Measurements from ENCODE around the gene CDC42EP2. TPM values are rescaled to one million over a fixed set of nuclear protein-coding genes. Genes with fewer than 3 reads are reported as not detected.
A peak's percentile ranks its signal among the peaks of the same experiment; 100 is the strongest.

The CDC42EP2 gene
- polyA plus RNA-seq, 2 of the 4 experiments (the other 2 are of a cell fraction), result 3.0 to 8.5 TPM

DNA sequence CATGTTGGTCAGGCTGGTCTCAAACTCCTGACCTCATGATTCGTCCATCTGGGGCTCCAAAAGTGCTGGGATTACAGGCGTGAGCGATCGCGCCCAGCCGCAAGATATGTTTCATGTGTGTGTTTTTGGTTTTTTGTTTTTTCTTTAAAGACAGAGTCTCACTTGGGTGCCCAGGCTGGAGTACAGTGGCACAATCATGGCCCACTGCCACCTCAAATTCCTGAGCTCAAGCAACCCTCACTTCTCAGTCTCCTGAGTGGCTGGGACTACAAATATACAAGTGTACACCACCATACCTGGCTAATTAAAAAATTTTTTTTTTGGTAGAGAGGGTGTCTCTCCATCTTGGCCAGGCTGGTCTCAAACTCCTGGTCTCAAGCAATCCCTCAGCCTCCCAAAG is 48.3 kb downstream of the CDC42EP2 start:
- ATAC-seq, result no peak
- TF ChIP-seq HOXA7 (CRISPR knock-in tag; IDR thresholded peaks at IDR 0.05) (no peak), EHF (CRISPR knock-in tag; IDR thresholded peaks at IDR 0.05) (no peak), HOXB5 (CRISPR knock-in tag; IDR thresholded peaks at IDR 0.05) (no peak), GATA3 (IDR thresholded peaks at IDR 0.05; ENCODE audit: borderline replicate concordance) (no peak), ZSCAN20 (CRISPR knock-in tag; IDR thresholded peaks at IDR 0.05) (no peak), MYC (IDR thresholded peaks at IDR 0.05; ENCODE audit: borderline replicate concordance, low read length) (no peak)
- Histone ChIP-seq H3K4me1 (peaks cover 7% of the 10 kb centered on the region), H3K4me3 (no peak overlapping the region), H3K9me3 (no peaks in the 10 kb centered on the region), H3K27ac (no peak overlapping the region), H3K4me2 (no peak overlapping the region)
- DNase-seq (ENCODE audit: low read depth in 1 of 2, low spot score in 1 of 2), result no peak
- ChIA-PET CTCF (interaction anchor here (0.6 to 7.5 kb wide), 5 partner anchors 10 to 494 kb away, joined by 3 to 35 read pairs (median 4); partner anchors contain the start of gene TIGD3), POLR2A (no interaction called here)
- 79% methylated on average over 6 of the region's 6 CpGs for WGBS (ENCODE audit: missing lambda C conversion rate)
- no peak for FAIRE-seq

DNA sequence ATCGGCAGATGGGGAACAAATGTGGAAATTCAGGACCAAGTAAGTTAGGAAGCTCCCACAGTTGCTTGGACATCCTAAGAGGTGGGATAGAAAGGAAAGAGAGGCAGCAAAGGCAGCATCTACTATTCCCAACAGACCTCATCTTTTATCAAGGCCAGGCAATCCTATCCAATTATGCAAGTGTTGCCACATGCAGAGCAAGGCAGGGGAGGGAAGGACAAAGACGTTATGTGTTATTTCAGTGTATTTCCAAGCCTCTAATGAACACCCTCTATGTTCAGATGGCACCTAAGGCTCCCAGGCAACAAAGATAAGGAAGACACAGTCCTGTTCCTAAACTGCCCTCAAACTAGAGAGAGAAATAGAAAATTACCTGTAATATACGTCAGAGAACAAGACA is 49.1 kb downstream of the CDC42EP2 start:
- no peak overlapping the region for H3K4me3 ChIP-seq
- ATAC-seq, result no peak
- POLR2A ChIA-PET, result no interaction called here
- H3K9me3 ChIP-seq, result no peaks in the 10 kb centered on the region
- DNase-seq (ENCODE audit: low read depth in 1 of 2, low spot score in 1 of 2), result no peak
- no peak overlapping the region for H3K4me2 ChIP-seq
- FAIRE-seq, result no peak
- TF ChIP-seq HOXB5 (CRISPR knock-in tag; IDR thresholded peaks at IDR 0.05) (no peak), MYC (IDR thresholded peaks at IDR 0.05; ENCODE audit: borderline replicate concordance, low read length) (no peak), EHMT2 (IDR thresholded peaks at IDR 0.05; ENCODE audit: low read depth) (no peak), RFX5 (IDR thresholded peaks at IDR 0.05) (no peak), ZC3H11A (IDR thresholded peaks at IDR 0.05) (no peak), MAX (IDR thresholded peaks at IDR 0.05) (no peak), NR3C1 (IDR thresholded peaks at IDR 0.05) (no peak), TP53 (CRISPR knock-in tag; IDR thresholded peaks at IDR 0.05) (no peak), NPAS2 (CRISPR knock-in tag; IDR thresholded peaks at IDR 0.05; ENCODE audit: borderline replicate concordance) (no peak), SMC3 (IDR thresholded peaks at IDR 0.05) (no peak), ZNF302 (CRISPR knock-in tag; IDR thresholded peaks at IDR 0.05) (no peak)
- TF ChIP-seq, protein P1, sequence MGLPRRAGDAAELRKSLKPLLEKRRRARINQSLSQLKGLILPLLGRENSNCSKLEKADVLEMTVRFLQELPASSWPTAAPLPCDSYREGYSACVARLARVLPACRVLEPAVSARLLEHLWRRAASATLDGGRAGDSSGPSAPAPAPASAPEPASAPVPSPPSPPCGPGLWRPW (IDR thresholded peaks at IDR 0.05), result no peak
- CTCF ChIA-PET, result interaction anchor here (1.0 to 7.5 kb wide), 2 partner anchors 11 to 147 kb away, joined by 3 to 35 read pairs; no protein-coding TSS in a partner anchor
- H3K4me1 ChIP-seq, result peaks cover 7% of the 10 kb centered on the region
- no peak overlapping the region for H3K27ac ChIP-seq
- 76% methylated on average over 3 of the region's 3 CpGs for WGBS (ENCODE audit: missing lambda C conversion rate)

DNA sequence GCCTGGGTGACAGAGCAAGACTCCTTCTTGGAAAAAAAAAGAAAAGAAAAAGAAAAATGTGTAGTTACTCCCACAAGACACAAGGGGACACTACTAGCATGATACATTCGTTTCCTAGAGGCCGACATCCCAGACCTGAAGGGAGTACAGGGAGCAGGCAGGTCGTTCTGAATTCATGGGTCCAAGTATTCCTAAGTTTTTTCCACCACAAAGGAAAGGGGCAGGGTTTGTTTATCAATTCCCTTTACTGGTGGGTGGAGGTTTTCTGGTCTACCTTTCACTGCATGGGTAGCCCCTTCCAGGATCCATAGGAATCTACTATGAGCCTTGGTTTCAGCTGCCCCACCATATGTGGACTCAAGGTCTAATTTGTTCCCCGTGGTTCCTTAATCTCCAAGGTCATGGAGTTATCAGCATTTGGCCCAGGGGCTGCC is 51.7 kb downstream of the CDC42EP2 start:
- DNase-seq (ENCODE audit: low read depth in 1 of 2, low spot score in 1 of 2), result peak; percentile 88 to 90
- no peaks in the 10 kb centered on the region for H3K9me3 ChIP-seq
- WGBS (ENCODE audit: missing lambda C conversion rate), result 3% methylated on average over 4 of the region's 4 CpGs
- ATAC-seq, result peak; percentile 84 to 85
- H3K4me1 ChIP-seq, result peaks cover 18% of the 10 kb centered on the region
- TF ChIP-seq SREBF2 (IDR thresholded peaks at IDR 0.05), result no peak
- no peak for TF ChIP-seq ZSCAN20 (CRISPR knock-in tag; IDR thresholded peaks at IDR 0.05)
- no peak for TF ChIP-seq ATOH8 (CRISPR knock-in tag; IDR thresholded peaks at IDR 0.05; ENCODE audit: low read depth)
- TF ChIP-seq, protein P2, sequence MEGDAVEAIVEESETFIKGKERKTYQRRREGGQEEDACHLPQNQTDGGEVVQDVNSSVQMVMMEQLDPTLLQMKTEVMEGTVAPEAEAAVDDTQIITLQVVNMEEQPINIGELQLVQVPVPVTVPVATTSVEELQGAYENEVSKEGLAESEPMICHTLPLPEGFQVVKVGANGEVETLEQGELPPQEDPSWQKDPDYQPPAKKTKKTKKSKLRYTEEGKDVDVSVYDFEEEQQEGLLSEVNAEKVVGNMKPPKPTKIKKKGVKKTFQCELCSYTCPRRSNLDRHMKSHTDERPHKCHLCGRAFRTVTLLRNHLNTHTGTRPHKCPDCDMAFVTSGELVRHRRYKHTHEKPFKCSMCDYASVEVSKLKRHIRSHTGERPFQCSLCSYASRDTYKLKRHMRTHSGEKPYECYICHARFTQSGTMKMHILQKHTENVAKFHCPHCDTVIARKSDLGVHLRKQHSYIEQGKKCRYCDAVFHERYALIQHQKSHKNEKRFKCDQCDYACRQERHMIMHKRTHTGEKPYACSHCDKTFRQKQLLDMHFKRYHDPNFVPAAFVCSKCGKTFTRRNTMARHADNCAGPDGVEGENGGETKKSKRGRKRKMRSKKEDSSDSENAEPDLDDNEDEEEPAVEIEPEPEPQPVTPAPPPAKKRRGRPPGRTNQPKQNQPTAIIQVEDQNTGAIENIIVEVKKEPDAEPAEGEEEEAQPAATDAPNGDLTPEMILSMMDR (IDR thresholded peaks at IDR 0.05), result peak; percentile 85
- TF ChIP-seq CEBPB (IDR thresholded peaks at IDR 0.05), result no peak
- no peak for TF ChIP-seq CHD4 (IDR thresholded peaks at IDR 0.05; ENCODE audit: borderline replicate concordance)
- no peak for TF ChIP-seq RARB (CRISPR knock-in tag; IDR thresholded peaks at IDR 0.05)
- TF ChIP-seq FOSL2 (IDR thresholded peaks at IDR 0.05), result no peak
- no peak for TF ChIP-seq FOSL2 (CRISPR knock-in tag; IDR thresholded peaks at IDR 0.05)
- peak; percentile 91 to 96 for TF ChIP-seq RAD21 (conservative IDR thresholded peaks at IDR 0.05 in 1 of 2, IDR thresholded peaks at IDR 0.05 in 1 of 2)
- TF ChIP-seq SMC3 (IDR thresholded peaks at IDR 0.05), result peak; percentile 81
- TF ChIP-seq POLR2AphosphoS2 (conservative IDR thresholded peaks at IDR 0.05; ENCODE audit: low read length), result no peak
- no peak for TF ChIP-seq EHMT2 (IDR thresholded peaks at IDR 0.05; ENCODE audit: low read depth)
- TF ChIP-seq ZC3H11A (IDR thresholded peaks at IDR 0.05), result no peak
- H3K27ac ChIP-seq, result peak overlapping the region; percentile 45 to 72; a peak in 5 of 6 replicates
- FAIRE-seq, result no peak
- peak overlapping the region; percentile 45 for H3K4me2 ChIP-seq
- CTCF ChIA-PET, result interaction anchor here (0.8 to 5.7 kb wide), 8 partner anchors 10 to 227 kb away, joined by 3 to 26 read pairs (median 6); no protein-coding TSS in a partner anchor
- H3K4me3 ChIP-seq, result no peak overlapping the region
- POLR2A ChIA-PET, result interaction anchor here (1.0 kb wide), 1 partner anchor 141 kb away, joined by 3 read pairs; no protein-coding TSS in a partner anchor

Measured in A549 (cell line).